Transverse colon (tissue), 4 donors: ENCODE results near the gene TOP2B. TPM values are rescaled to one million over a fixed set of nuclear protein-coding genes. Genes with fewer than 3 reads are reported as not detected.

Experiments used
- DNase-seq: peaks from one replicate; pipeline ENCODE4 v3.0.0-alpha.2; 2019
- H3K27ac ChIP-seq, 4 donors: fragments of 200-600 bp; sonication (generic); 2 replicates each; pipeline ENCODE4 v1.5.1; 2016 to 2018; ENCODE audit warnings: inconsistent platforms in 4 of 4
- H3K27me3 ChIP-seq: fragments of 200-600 bp; sonication (generic); 2 replicates; pipeline ENCODE4 v1.5.1; 2017; ENCODE audit warnings: inconsistent platforms
- H3K36me3 ChIP-seq, 4 donors: fragments of 200-600 bp; sonication (generic); 2 replicates each; pipeline ENCODE4 v1.5.1; 2017 to 2019; ENCODE audit warnings: inconsistent platforms in 4 of 4
- H3K4me1 ChIP-seq, 4 donors: fragments of 200-600 bp; sonication (generic); 2 replicates each; pipeline ENCODE4 v1.5.1; 2017 to 2020; ENCODE audit warnings: inconsistent platforms in 4 of 4
- H3K4me3 ChIP-seq, 4 donors: fragments of 200-600 bp; sonication (generic); 1 replicate in 1 of 4; 2 replicates in 3 of 4; pipeline versions ENCODE4 v1.5.1 to v1.6.1; 2017 to 2019; ENCODE audit warnings: inconsistent platforms in 4 of 4
- H3K9me3 ChIP-seq, 2 donors: fragments of 200-600 bp; sonication (generic); 2 replicates each; pipeline ENCODE4 v1.5.1; 2017 to 2019; ENCODE audit warnings: inconsistent platforms in 2 of 2
- CTCF ChIP-seq, 5 experiments: fragments of 200-600 bp in 3 of 5; fragments of 450-650 bp in 2 of 5; sonication (generic) in 3 of 5; IDR thresholded peaks; 1 replicate in 2 of 5; 2 replicates in 3 of 5; pipeline ENCODE4 v1.5.1; 2016 to 2017; ENCODE audit warnings: antibody characterized with exemption in 5 of 5, inconsistent platforms in 3 of 5, mild to moderate bottlenecking in 2 of 5, moderate library complexity in 1 of 5
- EP300 ChIP-seq: sonication (generic); formaldehyde crosslinking; IDR thresholded peaks from one replicate; pipeline ENCODE4 v1.6.1; 2017; ENCODE audit warnings: antibody characterized with exemption, low read depth
- POLR2A ChIP-seq: fragments of 450-650 bp; IDR thresholded peaks from one replicate; pipeline ENCODE4 v1.6.1; 2016; ENCODE audit warnings: antibody characterized with exemption, mild to moderate bottlenecking, moderate library complexity
- POLR2AphosphoS5 ChIP-seq, 3 donors: sonication (generic); formaldehyde crosslinking; IDR thresholded peaks; one replicate each; pipeline ENCODE4 v1.6.1; 2016; ENCODE audit warnings: antibody characterized with exemption in 3 of 3
- WGBS, 2 donors: methylation state at CpG; one replicate each; pipeline ENCODE4 v1.1.5; 2018; ENCODE audit warnings: low coverage in 1 of 2; 5-methylcytosine and 5-hydroxymethylcytosine counted together
- in situ Hi-C, 4 donors: fragments of 200-750 bp; cut with MboI; loops; one replicate each; pipeline versions ENCODE4 v1.15.0 to v1.15.1; 2017; ENCODE audit warnings: low sequenced_read_pairs in 3 of 4, low pct_ligation_motif_present in 1 of 4, low pct_unique_long_range_greater_than_20kb in 1 of 4
- intact Hi-C: fragments of 100-400 bp; cut with DNase I; formaldehyde crosslinking; loops from one replicate; pipeline ENCODE4 v1.15.1; 2023; ENCODE audit warnings: low total_unique reads
- total RNA-seq, 4 donors: library from RNA; depleted of rRNA; stranded (reverse); fragments of >200 nt; gene quantifications; one replicate each; pipeline ENCODE4 v1.1.0, GENCODE V29; 2016

TOP2B gene
- total RNA-seq, 4 donors from 2014 or later = 37.4 to 104 (median 71.5) TPM

- 77 to 90% methylated on average over 5 to 8 of the region's 8 CpGs for WGBS, 2 donors
- Histone ChIP-seq H3K4me1 (peaks cover 0 to 17% (median 1%) of the 10 kb centered on the region in 4 donors), H3K27me3 (no peaks in the 10 kb centered on the region), H3K36me3 (no peaks in the 10 kb centered on the region), H3K4me3 (no peak overlapping the region), H3K9me3 (no peaks in the 10 kb centered on the region), H3K27ac (no peak overlapping the region)
- in situ Hi-C loops = loop anchor here (10.0 to 25.0 kb wide), 5 partner anchors 578 to 828 kb away; no protein-coding TSS in a partner anchor
- intact Hi-C loops = loop anchor here (10.0 kb wide), 1 partner anchor 815 kb away; no protein-coding TSS in a partner anchor
- DNase-seq = no peak
- TF ChIP-seq POLR2AphosphoS5 (IDR thresholded peaks at IDR 0.05) = no peak
- no peak for TF ChIP-seq POLR2A
- no peak for TF ChIP-seq CTCF (IDR thresholded peaks at IDR 0.05)
- TF ChIP-seq EP300 = no peak
Observed at GRCh38 chr3:25589783-25590258, 74.9 kb downstream of the TOP2B start.

GRCh38 chr3:25589104-25589782, 75.5 kb downstream of the TOP2B start:
- H3K4me3 ChIP-seq = no peak overlapping the region
- peaks cover 0 to 17% (median 1%) of the 10 kb centered on the region in 4 donors for H3K4me1 ChIP-seq
- H3K27ac ChIP-seq = no peak overlapping the region
- intact Hi-C loops = loop anchor here (10.0 kb wide), 1 partner anchor 814 kb away; no protein-coding TSS in a partner anchor
- no peaks in the 10 kb centered on the region for H3K9me3 ChIP-seq
- no peaks in the 10 kb centered on the region for H3K27me3 ChIP-seq
- TF ChIP-seq CTCF (IDR thresholded peaks at IDR 0.05) (no peak), POLR2A (no peak), POLR2AphosphoS5 (IDR thresholded peaks at IDR 0.05) (no peak), EP300 (no peak)
- no peak for DNase-seq
- 97 to 100% methylated on average over 1 to 4 of the region's 4 CpGs for WGBS, 2 donors
- H3K36me3 ChIP-seq = no peaks in the 10 kb centered on the region
- in situ Hi-C loops = loop anchor here (25.0 kb wide), 4 partner anchors 577 to 827 kb away; no protein-coding TSS in a partner anchor

- Histone ChIP-seq H3K36me3 (no peaks in the 10 kb centered on the region), H3K9me3 (no peaks in the 10 kb centered on the region), H3K27me3 (no peaks in the 10 kb centered on the region), H3K4me3 (no peak overlapping the region), H3K27ac (no peak overlapping the region), H3K4me1 (peaks cover 0 to 13% (median under 1%) of the 10 kb centered on the region in 4 donors)
- TF ChIP-seq CTCF (IDR thresholded peaks at IDR 0.05) = no peak
- no peak for TF ChIP-seq POLR2AphosphoS5 (IDR thresholded peaks at IDR 0.05)
- no peak for TF ChIP-seq POLR2A
- no peak for TF ChIP-seq EP300
- DNase-seq = no peak
- 73 to 91% methylated on average over 3 to 8 of the region's 8 CpGs for WGBS, 2 donors
- intact Hi-C loops (loop anchor here (10.0 kb wide), 1 partner anchor 814 kb away; no protein-coding TSS in a partner anchor), in situ Hi-C loops (loop anchor here (25.0 kb wide), 4 partner anchors 576 to 826 kb away; no protein-coding TSS in a partner anchor)
Observed at GRCh38 chr3:25588441-25589103, 76.1 kb downstream of the TOP2B start.

GRCh38 chr3:25587975-25588374, 76.7 kb downstream of the TOP2B start:
- no peak overlapping the region for H3K4me3 ChIP-seq
- H3K27ac ChIP-seq = no peak overlapping the region
- H3K36me3 ChIP-seq = no peaks in the 10 kb centered on the region
- intact Hi-C loops = loop anchor here (10.0 kb wide), 1 partner anchor 813 kb away; no protein-coding TSS in a partner anchor
- 96 to 97% methylated on average over 2 of the region's 2 CpGs for WGBS, 2 donors
- no peak for DNase-seq
- no peaks in the 10 kb centered on the region for H3K27me3 ChIP-seq
- no peaks in the 10 kb centered on the region for H3K9me3 ChIP-seq
- H3K4me1 ChIP-seq = peaks cover 0 to 7% (median 0%) of the 10 kb centered on the region in 4 donors
- TF ChIP-seq EP300 (no peak), POLR2A (no peak), POLR2AphosphoS5 (IDR thresholded peaks at IDR 0.05) (no peak)
- in situ Hi-C loops = loop anchor here (25.0 kb wide), 4 partner anchors 576 to 826 kb away; no protein-coding TSS in a partner anchor
